PC-3 (cell line): ENCODE data around the gene SFMBT1.

Source experiments
- CTCF ChIP-seq: fragments of 300-600 bp; sonication (generic); conservative IDR thresholded peaks from 2 replicates; pipeline ENCODE4 v1.5.1; 2017; ENCODE audit warnings: antibody characterized with exemption, low read depth, mild to moderate bottlenecking, low read length
- EZH2 ChIP-seq: fragments of 300-600 bp; sonication (generic); IDR thresholded peaks from one replicate; pipeline ENCODE4 v1.6.1; 2017; ENCODE audit warnings: antibody characterized with exemption, mild to moderate bottlenecking, low read length; ENCODE audit not compliant: unreplicated experiment

DNA sequence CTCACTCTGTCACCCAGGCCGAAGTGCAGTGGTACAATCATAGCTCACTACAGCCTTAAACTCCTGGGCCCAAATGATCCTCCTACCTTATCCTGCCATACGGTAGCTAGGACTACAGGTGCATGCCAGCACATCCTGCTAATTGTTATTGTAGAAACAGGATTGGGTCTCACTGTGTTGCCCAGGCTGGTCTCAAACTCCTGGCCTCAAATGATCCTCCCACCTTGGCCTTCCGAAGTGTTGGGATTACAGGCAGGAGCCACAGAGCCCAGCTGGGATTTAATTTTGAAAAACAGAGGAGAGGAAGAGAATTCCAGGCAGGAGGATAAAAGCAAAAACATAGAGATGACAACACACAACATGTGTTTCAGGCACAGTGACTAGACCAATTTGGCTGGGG lies 40.5 kb downstream of the SFMBT1 start:
- TF ChIP-seq CTCF (no peak), EZH2 (no peak)
